Activated naive CD4-positive, alpha-beta T cell (primary cell): Measurements from ENCODE around the gene GLIS2.

Experiments used
- DNase-seq, 4 experiments: peaks; one replicate each; lab custom pipeline; 2025; lab: John Stamatoyannopoulos, UW

The GLIS2 gene

DNA sequence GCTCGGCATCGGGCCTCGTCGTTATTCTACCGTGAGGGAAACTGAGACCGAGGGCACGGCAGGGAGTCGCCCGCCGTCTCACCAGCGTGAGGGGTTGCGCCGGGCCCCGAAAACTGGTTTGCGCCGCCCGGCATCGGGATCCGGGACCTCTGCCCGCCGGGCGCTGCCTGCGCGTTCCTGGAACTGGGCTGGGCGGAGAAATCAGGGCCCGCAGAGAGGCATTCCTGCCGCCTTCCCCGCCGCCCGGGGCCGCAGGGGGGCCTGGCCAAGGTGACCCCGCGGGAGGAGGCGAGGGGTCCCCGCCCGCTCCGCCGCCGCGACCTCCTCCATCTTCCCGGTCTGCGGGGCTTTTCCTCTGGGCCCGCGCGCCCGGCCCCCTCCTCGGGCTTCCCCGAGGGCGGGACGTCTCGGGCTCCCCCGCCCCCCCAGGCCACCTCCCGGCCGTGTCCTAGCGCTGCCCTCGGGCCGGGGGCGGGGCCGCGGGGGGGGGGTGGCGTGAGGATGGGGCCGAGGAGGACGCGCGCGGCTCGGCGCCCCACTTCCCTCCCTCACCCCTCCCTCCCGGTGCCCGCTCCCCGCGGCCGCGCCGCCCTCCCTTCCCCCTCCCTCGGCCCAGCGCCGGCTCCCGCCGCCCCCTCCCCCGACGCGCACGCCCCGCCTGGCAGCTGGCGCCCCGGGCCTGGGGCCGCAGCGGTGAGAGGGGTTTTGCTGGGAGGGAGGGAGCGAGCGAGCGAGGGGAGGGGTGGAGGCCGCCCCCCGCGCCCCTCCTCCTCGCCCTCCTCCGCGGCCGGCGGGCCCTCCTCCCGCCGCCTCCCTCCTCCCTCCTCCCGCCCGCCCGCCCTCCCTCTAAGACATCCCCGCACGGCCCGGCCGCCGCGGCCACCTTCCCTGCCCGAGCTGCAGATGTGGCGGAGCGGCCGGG, at the start of gene GLIS2:
Gene GLIS2 (plus strand): TSS at position 882 of the 922 bp plus-strand sequence. CDS start 16,214 bp downstream, outside the sequence.
- no peak for DNase-seq

DNA sequence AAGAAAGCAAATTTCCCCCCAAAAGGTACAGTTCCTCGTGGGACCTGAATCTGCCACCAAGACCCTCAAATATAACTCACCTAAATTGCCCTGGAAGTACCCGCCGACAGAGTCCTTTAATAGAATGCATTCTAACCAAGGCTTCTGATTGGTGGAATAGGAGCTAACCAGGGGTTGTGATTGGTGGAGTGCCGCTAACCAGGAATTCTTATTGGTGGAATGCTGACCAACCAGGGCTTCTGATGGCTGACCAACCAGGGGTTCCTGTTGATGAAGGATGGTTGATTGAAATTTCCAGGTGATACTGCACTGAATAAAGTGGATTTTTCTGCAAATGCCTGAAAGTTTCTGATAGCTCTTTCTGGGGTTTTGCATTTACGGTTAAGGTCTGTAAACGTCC, 49.5 kb upstream of the GLIS2 start:
- DNase-seq, result no peak

GRCh38 chr16:4270091-4270490, 45.8 kb upstream of the GLIS2 start:
- no peak for DNase-seq

DNA sequence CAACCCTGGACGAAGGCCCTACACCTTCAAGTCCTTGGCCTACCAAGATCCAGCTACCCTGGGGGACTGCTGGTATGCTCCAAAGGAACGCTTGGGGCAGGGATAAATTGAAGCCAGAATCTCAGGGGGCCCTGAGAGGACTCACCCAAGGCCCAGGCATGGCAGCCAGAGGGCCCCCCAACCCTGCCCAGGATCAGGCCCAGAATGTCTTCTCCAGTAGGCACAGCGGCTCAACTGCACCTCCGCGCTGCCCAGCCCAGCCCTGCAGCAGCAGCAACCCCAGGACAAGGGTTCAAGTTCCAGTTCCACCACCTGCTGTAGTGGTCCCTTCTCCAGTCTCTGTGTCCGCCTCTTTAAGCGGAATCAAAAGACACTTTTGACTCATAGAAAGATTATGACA, 45.3 kb upstream of the GLIS2 start:
- no peak for DNase-seq

DNA sequence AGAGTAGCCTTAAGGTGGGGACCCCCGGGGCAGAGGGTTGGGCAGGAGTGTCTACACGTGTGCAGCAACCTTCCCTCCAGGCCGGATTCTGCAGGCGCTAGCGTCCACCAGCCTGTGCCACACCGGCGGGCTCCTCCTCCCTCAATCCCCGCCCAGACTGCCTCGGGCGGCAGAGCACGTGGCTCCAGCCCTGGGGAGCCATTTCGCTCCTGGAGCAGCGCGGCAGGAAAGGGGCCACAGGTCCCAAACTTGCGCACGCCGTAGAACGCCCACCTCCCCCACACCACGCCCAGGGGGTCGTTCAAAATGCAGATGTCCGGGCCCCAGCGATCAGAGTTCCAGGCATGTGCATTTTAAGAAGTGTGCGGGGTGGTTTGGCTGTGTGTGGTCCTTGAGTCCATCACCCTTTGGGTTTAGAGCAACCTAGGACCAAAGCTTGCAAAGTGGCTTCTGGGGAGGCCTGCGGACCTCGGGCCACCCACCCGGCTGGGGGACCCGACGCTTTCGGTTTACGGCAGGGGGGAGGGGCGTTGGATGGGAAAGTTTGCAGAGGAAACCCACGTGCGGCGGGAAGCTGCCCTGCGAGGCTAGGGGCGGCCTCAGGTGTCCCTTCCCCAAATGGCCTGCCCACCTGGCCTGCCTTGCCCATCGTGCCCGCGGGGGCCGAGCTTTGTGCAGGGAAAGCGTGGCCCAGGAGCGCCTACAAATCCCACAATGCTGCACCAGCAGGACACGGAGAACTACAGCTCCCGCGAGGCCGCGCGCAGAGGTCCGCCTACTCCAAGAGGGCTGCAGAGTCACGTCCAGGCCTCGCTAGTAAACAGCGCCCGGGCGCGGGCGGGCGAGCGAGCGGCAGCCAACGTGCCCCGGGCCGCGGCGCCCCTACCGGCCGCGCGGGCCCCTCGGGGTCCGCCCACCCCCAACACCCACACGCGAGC, 44.4 kb upstream of the GLIS2 start:
- peak; percentile 75 to 82 (median 78) for DNase-seq

GRCh38 chr16:4272114-4272956, 43.5 kb upstream of the GLIS2 start:
- peak in 3 of 4 experiments; percentile 46 to 65 (median 60) for DNase-seq

DNA sequence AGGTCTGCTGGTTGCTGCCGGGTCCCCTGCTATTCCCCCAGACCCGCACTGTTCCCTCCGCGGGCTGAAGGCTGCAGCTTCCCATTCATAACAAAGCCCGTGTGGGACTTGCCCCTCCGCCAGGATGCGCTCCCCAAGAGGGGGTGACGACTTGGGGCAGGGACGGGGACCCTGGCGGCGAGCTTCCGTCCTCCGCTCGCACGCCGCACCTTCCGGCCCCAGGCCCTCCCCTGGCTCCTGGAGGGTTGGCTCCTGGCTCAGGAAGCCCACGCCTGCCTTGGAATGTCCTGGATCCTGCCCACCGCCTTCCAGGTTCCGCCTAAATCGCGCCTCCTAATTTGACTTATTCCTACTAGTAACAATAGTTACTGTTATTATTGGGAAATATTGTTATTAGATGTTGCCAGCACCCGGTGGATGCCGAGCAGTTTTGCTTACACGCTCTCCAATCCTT, 42.0 kb upstream of the GLIS2 start:
- peak in 3 of 4 experiments; percentile 19 to 54 (median 30) for DNase-seq

- DNase-seq, result no peak
Measured at GRCh38 chr16:4275861-4276260, 40.0 kb upstream of the GLIS2 start.

DNA sequence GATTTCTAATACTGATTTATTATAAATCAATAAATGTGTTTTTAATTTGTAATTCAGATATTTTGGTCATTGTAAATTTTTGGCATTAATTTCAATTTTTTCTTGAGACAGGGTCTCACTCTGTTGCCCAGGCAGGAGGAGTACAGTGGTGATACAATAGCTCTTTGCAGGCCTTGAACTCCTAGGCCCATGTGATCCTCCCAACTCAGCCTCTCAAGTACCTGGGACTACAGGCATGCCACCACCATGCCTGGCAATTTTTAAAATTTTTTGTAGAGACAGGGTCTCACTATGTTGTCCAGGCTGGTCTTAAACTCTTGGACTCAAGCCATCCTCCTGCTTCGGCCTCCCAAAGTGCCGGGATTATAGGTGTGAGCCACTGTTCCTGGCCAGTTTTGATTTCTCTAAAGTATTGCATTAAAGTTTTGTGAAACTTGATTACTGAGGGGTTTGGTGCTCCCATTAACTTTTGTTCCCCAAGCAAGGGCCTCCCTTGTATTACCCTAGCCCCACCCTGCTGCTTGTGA, 37.8 kb upstream of the GLIS2 start:
- DNase-seq, result no peak

DNA sequence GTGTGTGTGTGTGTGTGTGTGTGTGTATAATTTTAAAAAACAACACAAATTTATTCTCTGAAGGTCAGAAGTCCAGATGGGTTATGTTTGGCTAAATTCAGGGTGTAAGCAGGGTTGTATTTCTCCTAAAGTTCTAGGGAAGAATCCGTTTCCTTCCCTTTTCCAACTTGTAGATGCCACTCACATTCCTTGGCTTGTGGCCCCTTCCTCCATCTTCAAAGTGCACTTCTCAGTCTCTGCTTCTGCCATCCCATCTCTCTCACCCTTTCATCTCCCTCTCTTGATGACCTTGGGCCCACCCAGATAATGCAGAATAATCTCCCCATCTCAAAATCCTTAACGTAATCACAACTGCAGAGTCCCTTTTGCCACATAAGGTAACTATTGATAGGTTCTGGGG, 35.2 kb upstream of the GLIS2 start:
- no peak for DNase-seq

- no peak for DNase-seq
Measured at GRCh38 chr16:4283441-4283840, 32.4 kb upstream of the GLIS2 start.

- DNase-seq, result no peak
Measured at GRCh38 chr16:4283939-4284338, 31.9 kb upstream of the GLIS2 start.

GRCh38 chr16:4285167-4285566, 30.7 kb upstream of the GLIS2 start:
- no peak for DNase-seq

DNA sequence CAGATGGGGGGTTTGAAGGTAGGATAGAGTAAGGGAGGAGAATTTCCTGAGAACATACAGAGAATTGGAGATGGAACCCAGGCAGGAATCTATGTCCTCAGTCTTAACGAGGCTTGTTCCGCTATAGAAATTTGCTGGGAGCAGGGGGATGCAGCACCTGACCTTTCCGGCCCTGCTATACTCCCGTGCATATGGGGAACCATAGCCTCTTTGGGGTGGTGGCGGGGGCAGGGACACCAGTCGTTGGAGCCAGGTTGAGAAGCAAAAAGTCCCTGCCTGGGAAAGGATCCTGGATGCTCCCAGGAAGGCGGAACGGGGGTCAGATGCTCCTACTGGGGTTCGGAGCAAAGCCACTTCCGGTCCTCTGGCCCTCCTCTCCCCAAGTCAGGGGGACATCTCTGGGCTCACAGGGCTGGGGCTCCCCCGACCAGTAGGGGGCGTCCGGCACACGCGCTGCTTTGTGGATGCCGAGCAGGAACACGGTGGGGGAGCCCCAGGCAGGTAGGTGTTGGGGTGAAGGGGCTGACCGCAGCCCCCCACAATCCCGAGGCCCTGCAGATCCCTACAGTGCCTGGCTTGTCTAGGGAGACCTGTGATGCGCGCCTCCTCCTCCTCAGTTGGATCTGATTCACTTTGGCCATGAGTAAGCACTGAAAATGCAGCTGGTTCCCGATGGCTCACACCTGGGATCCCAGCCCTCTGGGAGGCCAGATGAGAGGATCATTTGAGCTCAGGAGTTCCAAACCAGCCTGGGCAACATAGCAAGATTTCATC, 27.5 kb upstream of the GLIS2 start:
- peak; percentile 52 to 82 (median 76) for DNase-seq

- DNase-seq, result no peak
Measured at GRCh38 chr16:4290236-4290830, 25.5 kb upstream of the GLIS2 start.

- DNase-seq, result no peak
Measured at GRCh38 chr16:4291699-4292098, 24.2 kb upstream of the GLIS2 start.

DNA sequence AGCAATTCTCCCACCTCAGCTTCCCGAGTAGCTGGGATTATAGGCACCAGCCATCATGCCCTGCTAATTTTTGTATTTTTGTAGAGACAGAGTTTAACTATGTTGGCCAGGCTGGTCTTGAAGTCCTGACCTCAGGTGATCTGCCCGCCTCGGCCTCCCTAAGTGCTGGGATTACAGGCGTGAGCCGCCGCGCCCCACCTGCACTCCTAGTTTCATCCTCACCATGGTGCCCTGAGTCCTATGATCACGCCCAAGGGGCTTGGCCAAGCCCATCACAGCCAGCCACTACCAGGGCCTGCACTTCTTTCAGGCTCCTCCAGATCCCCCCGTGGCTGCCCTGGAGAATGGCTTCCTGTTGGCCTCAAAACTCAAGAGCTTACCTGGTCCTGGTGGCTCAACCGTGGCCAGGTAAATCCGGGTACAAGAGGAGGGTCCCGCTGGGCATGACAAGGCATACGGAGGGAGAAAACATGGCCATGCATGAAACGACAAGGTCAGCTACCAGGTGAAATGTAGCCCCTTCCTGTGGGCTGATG, 22.6 kb upstream of the GLIS2 start:
- no peak for DNase-seq

GRCh38 chr16:4293822-4294457, 21.9 kb upstream of the GLIS2 start:
- no peak for DNase-seq

- no peak for DNase-seq
Measured at GRCh38 chr16:4295581-4295980, 20.3 kb upstream of the GLIS2 start.
